Left lung (tissue), 14 donors: ENCODE data around the gene BCO2. TPM values are rescaled to one million over a fixed set of nuclear protein-coding genes. Genes with fewer than 3 reads are reported as not detected.

Experiments
- ATAC-seq: fragments of 200-7000 bp; cut with Tn5 transposase; one replicate; pipeline ENCODE4 v1.9.1; 2020; ENCODE audit warnings: moderate library complexity
- DNase-seq, 4 donors: peaks; one replicate each; pipeline ENCODE4 v3.0.0-alpha.2; 2013 to 2020
- H3K27ac ChIP-seq, 2 donors: fragments of 200-600 bp; sonication (generic) in 1 of 2; one replicate each; pipeline versions ENCODE4 v1.5.0 to v1.8.0; 2020 to 2021
- H3K27me3 ChIP-seq, 2 donors: fragments of 200-600 bp; sonication (generic) in 1 of 2; one replicate each; pipeline versions ENCODE4 v1.5.0 to v1.8.0; 2020 to 2021
- H3K36me3 ChIP-seq, 2 donors: fragments of 200-600 bp; sonication (generic) in 1 of 2; one replicate each; pipeline versions ENCODE4 v1.5.0 to v1.8.0; 2020 to 2021
- H3K4me1 ChIP-seq, 2 donors: fragments of 200-600 bp; one replicate each; pipeline ENCODE4 v1.8.0; 2021
- H3K4me3 ChIP-seq, 2 donors: fragments of 200-600 bp; sonication (generic) in 1 of 2; one replicate each; pipeline versions ENCODE4 v1.5.0 to v1.8.0; 2020 to 2021; ENCODE audit warnings: mild to moderate bottlenecking in 1 of 2
- H3K9me3 ChIP-seq, 2 donors: fragments of 200-600 bp; sonication (generic) in 1 of 2; one replicate each; pipeline versions ENCODE4 v1.5.0 to v1.8.0; 2020 to 2021
- intact Hi-C, 2 donors: fragments of 100-400 bp; cut with DNase I; formaldehyde crosslinking; loops; one replicate each; pipeline versions ENCODE4 v1.11.2 to v1.14.2; 2022
- long read RNA-seq, 12 donors: library from polyadenylated mRNA in 2 of 12; unstranded in 2 of 12; transcript quantifications; one replicate each; pipeline ENCODE4 v2.0.0 and lab custom pipeline, GENCODE V29; 2019 to 2026
- polyA plus RNA-seq, 6 donors: library from polyadenylated mRNA; unstranded; fragments of 120-200 nt; gene quantifications; one replicate each; pipeline ENCODE4 v1.2.1, GENCODE V29; 2013; ENCODE audit not compliant: insufficient read length in 6 of 6
- total RNA-seq, 2 donors: library from RNA; stranded (reverse); fragmentation: NEBNext Ultra II Directional; extraction: Animal tissue kit (Norgen Biotek cat#: 25700); gene quantifications; one replicate each; pipeline ENCODE4 v1.2.1, GENCODE V29; 2021
- TF ChIP-seq, protein P1 (sequence below), 2 donors: fragments of 200-600 bp; sonication (generic) in 1 of 2; IDR thresholded peaks; one replicate each; pipeline versions ENCODE4 v1.5.0 to v1.8.0; 2021; ENCODE audit warnings: antibody characterized with exemption in 2 of 2
- donor health status: DM: no; HTN: yes; CAD: no.
- donor health status: DM: no; HTN: no; CAD: no.

The BCO2 gene, protein sequence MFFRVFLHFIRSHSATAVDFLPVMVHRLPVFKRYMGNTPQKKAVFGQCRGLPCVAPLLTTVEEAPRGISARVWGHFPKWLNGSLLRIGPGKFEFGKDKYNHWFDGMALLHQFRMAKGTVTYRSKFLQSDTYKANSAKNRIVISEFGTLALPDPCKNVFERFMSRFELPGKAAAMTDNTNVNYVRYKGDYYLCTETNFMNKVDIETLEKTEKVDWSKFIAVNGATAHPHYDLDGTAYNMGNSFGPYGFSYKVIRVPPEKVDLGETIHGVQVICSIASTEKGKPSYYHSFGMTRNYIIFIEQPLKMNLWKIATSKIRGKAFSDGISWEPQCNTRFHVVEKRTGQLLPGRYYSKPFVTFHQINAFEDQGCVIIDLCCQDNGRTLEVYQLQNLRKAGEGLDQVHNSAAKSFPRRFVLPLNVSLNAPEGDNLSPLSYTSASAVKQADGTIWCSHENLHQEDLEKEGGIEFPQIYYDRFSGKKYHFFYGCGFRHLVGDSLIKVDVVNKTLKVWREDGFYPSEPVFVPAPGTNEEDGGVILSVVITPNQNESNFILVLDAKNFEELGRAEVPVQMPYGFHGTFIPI
- total RNA-seq (1 to 10 TPM; 3.3 to 3.9 TPM), polyA plus RNA-seq (10 to 100 TPM in 2 of 6 donors, 1 to 10 TPM in 4; 6.3 to 11.8 (median 9.4) TPM)
- long read RNA-seq, donor 1, partial matches to known transcripts = 0 of 1 reads
- long read RNA-seq, donor 1, other reads (novel, unspliced or antisense) = 0 of 1 reads
- long read RNA-seq, donor 2, partial matches to known transcripts = 0 of 2 reads
- long read RNA-seq, donor 2, other reads (novel, unspliced or antisense) = 0 of 2 reads
- long read RNA-seq, donor 3 = 0 reads
- long read RNA-seq, donor 4 = 0 reads
- long read RNA-seq, donor 5 = 0 reads
- long read RNA-seq, donor 6 = 0 reads
- long read RNA-seq, donor 7 = 0 reads
- long read RNA-seq, donor 8 = 0 reads
- long read RNA-seq, donor 9 = 0 reads
- long read RNA-seq, donor 10, partial matches to known transcripts = 0 of 1 reads
- long read RNA-seq, donor 10, other reads (novel, unspliced or antisense) = 0 of 1 reads
- long read RNA-seq, donor 11, partial matches to known transcripts = 0 of 2 reads
- long read RNA-seq, donor 11, other reads (novel, unspliced or antisense) = 0 of 2 reads
- long read RNA-seq, donor 12 = 0 reads

DNA sequence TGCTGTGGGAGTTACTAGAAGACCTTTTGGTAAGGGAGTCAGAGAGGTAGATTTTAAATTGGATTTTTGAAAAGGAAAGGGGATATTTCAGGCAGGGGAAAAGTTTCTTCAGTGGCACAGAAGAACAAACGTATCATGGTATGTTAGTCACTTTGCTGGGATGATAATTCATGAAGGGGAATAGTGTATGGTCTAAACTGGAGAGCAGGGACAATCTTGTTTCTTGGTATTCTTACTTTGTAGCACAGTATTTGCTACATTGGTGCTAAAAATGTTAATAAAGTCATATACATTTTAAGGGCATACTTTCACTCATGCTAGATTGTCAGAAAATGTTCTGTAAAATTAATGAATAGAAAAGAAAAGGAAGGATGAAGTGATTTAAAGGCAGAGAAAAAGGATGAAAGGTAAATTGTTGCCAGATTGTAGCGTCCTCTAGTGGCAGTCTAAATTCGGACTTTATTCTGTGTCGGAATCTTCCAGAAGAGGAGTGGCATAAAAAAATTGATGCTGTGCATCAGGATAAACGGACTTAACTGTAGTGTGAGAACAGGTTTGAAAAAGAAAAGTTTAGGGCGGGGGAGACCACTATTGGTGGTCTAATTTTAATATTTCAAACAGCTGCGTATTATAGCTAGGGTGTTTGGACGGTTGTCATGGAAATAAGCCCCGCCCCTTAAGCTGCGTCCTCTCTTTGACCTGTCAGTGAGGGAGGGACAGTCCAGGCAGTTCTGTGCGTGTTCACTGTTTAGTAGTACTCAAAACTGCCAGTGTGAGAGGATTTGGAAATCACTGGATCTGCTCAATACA, at the start of gene BCO2:
Gene BCO2, plus strand, starts transcription at position 724 of the 810 bp plus-strand sequence. CDS start 90 bp downstream, outside the sequence.
- Histone ChIP-seq H3K4me3 (peak within 1 kb of the TSS in 1 of 2 donors; percentile 27), H3K9me3 (no peaks in the 10 kb centered on the region), H3K27me3 (no peaks in the 10 kb centered on the region), H3K4me1 (peaks cover 0 to 13% of the 10 kb centered on the region in 2 donors), H3K27ac (peak within 1 kb of the TSS; percentile 35 to 37), H3K36me3 (no peaks in the 10 kb centered on the region)
- TF ChIP-seq, protein P1, sequence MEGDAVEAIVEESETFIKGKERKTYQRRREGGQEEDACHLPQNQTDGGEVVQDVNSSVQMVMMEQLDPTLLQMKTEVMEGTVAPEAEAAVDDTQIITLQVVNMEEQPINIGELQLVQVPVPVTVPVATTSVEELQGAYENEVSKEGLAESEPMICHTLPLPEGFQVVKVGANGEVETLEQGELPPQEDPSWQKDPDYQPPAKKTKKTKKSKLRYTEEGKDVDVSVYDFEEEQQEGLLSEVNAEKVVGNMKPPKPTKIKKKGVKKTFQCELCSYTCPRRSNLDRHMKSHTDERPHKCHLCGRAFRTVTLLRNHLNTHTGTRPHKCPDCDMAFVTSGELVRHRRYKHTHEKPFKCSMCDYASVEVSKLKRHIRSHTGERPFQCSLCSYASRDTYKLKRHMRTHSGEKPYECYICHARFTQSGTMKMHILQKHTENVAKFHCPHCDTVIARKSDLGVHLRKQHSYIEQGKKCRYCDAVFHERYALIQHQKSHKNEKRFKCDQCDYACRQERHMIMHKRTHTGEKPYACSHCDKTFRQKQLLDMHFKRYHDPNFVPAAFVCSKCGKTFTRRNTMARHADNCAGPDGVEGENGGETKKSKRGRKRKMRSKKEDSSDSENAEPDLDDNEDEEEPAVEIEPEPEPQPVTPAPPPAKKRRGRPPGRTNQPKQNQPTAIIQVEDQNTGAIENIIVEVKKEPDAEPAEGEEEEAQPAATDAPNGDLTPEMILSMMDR (IDR thresholded peaks at IDR 0.05) = peak; percentile 45 to 84
- ATAC-seq = peak; percentile 95
- DNase-seq = peak; percentile 83 to 94 (median 90)
- intact Hi-C loops = no loop called here

DNA sequence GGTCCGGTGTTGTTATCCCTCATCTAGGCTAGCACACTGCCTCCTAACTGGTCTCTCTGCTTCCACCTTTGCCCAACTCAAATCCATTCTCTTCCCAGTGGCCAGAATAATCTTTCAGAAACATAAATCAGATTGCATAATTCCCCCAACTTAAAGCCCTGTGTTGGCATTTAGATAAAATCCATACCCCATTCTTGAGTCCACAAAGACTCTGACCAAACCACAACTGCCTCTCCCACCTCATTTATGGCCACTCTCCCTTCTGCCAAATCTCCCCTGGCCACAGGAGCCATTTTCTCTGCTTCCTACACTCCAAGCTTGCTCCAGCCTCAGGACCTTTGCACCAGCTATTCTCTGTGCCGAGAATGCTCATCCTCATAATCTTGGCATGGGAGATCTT, 48.3 kb upstream of the BCO2 start:
- Histone ChIP-seq H3K4me3 (no peak overlapping the region), H3K9me3 (no peaks in the 10 kb centered on the region), H3K27me3 (no peaks in the 10 kb centered on the region), H3K27ac (no peak overlapping the region), H3K4me1 (peaks cover 4 to 11% of the 10 kb centered on the region in 2 donors), H3K36me3 (no peaks in the 10 kb centered on the region)
- no peak for DNase-seq
- ATAC-seq = no peak
- intact Hi-C loops = no loop called here
- TF ChIP-seq, protein P1 (IDR thresholded peaks at IDR 0.05) = no peak

DNA sequence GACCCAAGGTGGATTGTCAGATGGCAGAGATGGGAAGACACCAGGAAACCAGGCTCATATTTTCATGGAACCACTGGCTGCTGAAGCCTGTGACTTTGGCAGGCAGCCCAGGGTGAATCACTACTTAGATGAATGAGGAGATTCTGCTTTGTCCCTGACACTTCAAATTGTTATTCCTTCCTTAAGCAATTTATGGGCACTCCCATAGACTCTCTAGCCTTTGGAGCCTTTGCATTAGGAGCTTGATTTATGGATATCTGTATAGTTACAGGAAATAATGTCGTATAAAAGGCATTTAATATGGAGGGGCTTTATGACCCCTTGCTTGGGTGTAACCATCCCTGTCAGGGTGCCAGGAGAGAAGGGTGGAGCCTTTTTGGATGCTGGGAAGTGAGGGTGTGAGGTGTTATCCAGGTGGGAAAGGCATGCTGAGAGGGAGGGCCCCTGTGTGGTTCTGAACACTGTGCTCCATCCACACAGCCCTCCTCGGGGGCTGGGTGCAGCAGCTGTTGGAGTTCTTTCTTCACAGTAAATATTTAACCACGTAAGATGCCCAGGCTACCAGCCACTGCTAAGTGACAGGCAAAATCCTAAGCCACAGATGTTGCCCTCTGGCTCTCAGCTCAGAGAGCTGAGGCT, 46.7 kb upstream of the BCO2 start:
- H3K27ac ChIP-seq = no peak overlapping the region
- peak; percentile 33 for ATAC-seq

DNA sequence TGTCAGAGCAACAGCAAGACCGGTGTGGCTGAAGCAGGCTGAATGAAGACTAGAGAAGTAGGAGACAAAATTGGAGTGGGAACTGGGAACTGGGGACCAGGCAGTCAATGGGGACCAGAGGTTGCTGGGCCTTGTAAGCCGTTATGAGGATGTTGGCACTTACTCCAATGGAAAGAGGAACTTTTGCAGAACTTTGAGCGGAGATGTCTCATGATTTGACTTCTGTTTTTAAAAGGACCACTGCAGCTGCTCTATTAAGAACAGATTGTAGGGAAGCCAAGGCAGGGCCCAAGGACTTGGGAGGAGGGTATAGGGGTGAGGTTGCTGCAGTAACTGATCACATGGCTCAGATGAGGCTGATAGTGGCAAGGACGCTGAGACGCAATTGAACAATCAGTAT, 45.7 kb upstream of the BCO2 start:
- ATAC-seq (peak; percentile 79), DNase-seq (peak in 1 of 4 donors; percentile 53)
- no peaks in the 10 kb centered on the region for H3K36me3 ChIP-seq
- no peak overlapping the region for H3K4me3 ChIP-seq
- no peaks in the 10 kb centered on the region for H3K9me3 ChIP-seq
- no peak overlapping the region for H3K27ac ChIP-seq
- peaks cover 4 to 11% of the 10 kb centered on the region in 2 donors for H3K4me1 ChIP-seq
- TF ChIP-seq, protein P1 (IDR thresholded peaks at IDR 0.05) = no peak
- H3K27me3 ChIP-seq = no peaks in the 10 kb centered on the region
- intact Hi-C loops = no loop called here

More for the DNA sequence above, 46.7 kb upstream of the BCO2 start:
- no peaks in the 10 kb centered on the region for H3K36me3 ChIP-seq
- H3K4me3 ChIP-seq = no peak overlapping the region
- peaks cover 4 to 11% of the 10 kb centered on the region in 2 donors for H3K4me1 ChIP-seq
- intact Hi-C loops = no loop called here
- TF ChIP-seq, protein P1 (IDR thresholded peaks at IDR 0.05) = no peak
- DNase-seq = peak in 1 of 4 donors; percentile 52
- H3K9me3 ChIP-seq = no peaks in the 10 kb centered on the region
- no peaks in the 10 kb centered on the region for H3K27me3 ChIP-seq
